GM12878 (cell line): ENCODE data around the gene MAMLD1.

Experiments
- EZH2 ChIP-seq: IDR thresholded peaks from 2 replicates; pipeline ENCODE4 v1.6.1; 2012; ENCODE audit warnings: low read depth, mild to moderate bottlenecking, control low read depth, inconsistent platforms, low read length, borderline replicate concordance; ENCODE audit not compliant: control insufficient read depth
- NFYA ChIP-seq: IDR thresholded peaks from 2 replicates; pipeline ENCODE4 v1.6.1; 2011; ENCODE audit warnings: low read depth, mild to moderate bottlenecking, low read length, improper control_type of control experiment, borderline replicate concordance
- NR2F1 ChIP-seq: fragments of 450-650 bp; conservative IDR thresholded peaks from 2 replicates; pipeline ENCODE4 v1.6.1; 2017; ENCODE audit warnings: mild to moderate bottlenecking
- POLR2AphosphoS5 ChIP-seq: IDR thresholded peaks from 2 replicates; pipeline ENCODE4 v1.6.1; 2011; ENCODE audit warnings: mild to moderate bottlenecking, low read length, inconsistent platforms
- ZNF24 ChIP-seq: fragments of 450-650 bp; IDR thresholded peaks from 2 replicates; pipeline ENCODE4 v1.6.1; 2017; ENCODE audit warnings: antibody characterized with exemption, mild to moderate bottlenecking
- ZZZ3 ChIP-seq: IDR thresholded peaks from 2 replicates; pipeline ENCODE4 v1.6.1; 2011; ENCODE audit warnings: low read depth; ENCODE audit not compliant: control insufficient read depth, insufficient read length
- TF ChIP-seq, protein P1 (sequence below), 3 experiments: IDR thresholded peaks in 2 of 3; conservative IDR thresholded peaks in 1 of 3; 2 replicates each; pipeline ENCODE4 v1.5.1; 2011; ENCODE audit warnings: low read depth in 3 of 3, low read length in 3 of 3, mild to moderate bottlenecking in 3 of 3, control low read depth in 2 of 3, moderate library complexity in 2 of 3, inconsistent platforms in 1 of 3, mixed read lengths in 1 of 3; ENCODE audit not compliant: control insufficient read depth in 2 of 3, insufficient read depth in 1 of 3; ENCODE audit errors: extremely low read depth in 1 of 3
- TF ChIP-seq, protein P2 (sequence below): IDR thresholded peaks from 2 replicates; pipeline ENCODE4 v1.6.1; 2012; ENCODE audit warnings: low read length, inconsistent platforms
- TF ChIP-seq, protein P3 (sequence below): IDR thresholded peaks from 2 replicates; pipeline ENCODE4 v1.6.1; 2012; ENCODE audit warnings: low read depth, low read length, improper control_type of control experiment

DNA sequence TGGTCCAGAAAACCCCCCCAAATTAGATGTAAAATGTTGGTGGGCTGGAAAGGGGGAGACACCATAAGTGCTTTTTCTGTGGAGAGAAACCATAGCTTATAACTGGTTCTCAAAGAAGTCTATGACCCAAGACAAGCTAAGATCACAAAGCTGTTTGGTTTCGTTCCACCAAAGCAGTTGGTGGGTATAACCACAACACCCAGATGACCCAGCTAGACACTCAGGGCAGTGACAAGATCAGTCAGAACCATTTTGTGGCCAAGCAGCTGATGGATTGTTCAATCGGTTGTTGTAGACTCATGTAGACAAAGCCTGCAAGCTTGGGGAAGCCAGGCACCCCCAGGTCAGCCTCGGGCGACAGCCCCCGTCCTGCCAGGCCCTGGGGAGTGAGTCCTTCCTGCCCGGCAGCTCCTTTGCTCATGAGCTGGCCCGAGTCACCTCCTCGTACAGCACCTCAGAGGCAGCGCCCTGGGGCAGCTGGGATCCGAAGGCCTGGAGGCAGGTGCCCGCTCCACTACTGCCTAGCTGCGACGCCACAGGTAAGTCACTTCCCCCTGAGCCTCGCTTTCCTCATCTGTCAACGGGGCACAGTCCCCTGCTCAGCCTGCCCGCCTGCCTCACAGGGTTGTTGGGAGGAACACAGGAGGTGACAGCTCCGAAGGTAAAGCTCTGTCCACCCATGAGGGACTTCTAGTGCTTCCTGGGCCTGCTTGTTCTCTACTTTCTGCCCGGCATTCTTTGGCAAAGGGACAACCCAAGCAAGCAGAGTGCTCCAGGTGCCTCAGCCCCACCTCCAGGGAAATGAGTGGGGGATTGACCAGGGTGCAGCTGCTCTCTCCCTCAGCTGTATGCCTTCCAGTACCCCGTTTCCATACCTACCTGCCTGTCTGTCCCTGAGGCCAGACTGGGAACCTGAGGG is 140.1 kb downstream of the MAMLD1 start:
- no peak for TF ChIP-seq NR2F1
- TF ChIP-seq ZZZ3, result no peak
- TF ChIP-seq NFYA, result no peak
- TF ChIP-seq, protein P1, sequence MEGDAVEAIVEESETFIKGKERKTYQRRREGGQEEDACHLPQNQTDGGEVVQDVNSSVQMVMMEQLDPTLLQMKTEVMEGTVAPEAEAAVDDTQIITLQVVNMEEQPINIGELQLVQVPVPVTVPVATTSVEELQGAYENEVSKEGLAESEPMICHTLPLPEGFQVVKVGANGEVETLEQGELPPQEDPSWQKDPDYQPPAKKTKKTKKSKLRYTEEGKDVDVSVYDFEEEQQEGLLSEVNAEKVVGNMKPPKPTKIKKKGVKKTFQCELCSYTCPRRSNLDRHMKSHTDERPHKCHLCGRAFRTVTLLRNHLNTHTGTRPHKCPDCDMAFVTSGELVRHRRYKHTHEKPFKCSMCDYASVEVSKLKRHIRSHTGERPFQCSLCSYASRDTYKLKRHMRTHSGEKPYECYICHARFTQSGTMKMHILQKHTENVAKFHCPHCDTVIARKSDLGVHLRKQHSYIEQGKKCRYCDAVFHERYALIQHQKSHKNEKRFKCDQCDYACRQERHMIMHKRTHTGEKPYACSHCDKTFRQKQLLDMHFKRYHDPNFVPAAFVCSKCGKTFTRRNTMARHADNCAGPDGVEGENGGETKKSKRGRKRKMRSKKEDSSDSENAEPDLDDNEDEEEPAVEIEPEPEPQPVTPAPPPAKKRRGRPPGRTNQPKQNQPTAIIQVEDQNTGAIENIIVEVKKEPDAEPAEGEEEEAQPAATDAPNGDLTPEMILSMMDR (IDR thresholded peaks at IDR 0.05 in 2 of 3, conservative IDR thresholded peaks at IDR 0.05 in 1 of 3; ENCODE audit: control insufficient read depth in 2 of 3, extremely low read depth in 1 of 3, insufficient read depth in 1 of 3, low read depth in 3 of 3, low read length in 3 of 3), result no peak
- TF ChIP-seq EZH2, result no peak
- no peak for TF ChIP-seq ZNF24
- TF ChIP-seq POLR2AphosphoS5, result no peak
- TF ChIP-seq, protein P2, sequence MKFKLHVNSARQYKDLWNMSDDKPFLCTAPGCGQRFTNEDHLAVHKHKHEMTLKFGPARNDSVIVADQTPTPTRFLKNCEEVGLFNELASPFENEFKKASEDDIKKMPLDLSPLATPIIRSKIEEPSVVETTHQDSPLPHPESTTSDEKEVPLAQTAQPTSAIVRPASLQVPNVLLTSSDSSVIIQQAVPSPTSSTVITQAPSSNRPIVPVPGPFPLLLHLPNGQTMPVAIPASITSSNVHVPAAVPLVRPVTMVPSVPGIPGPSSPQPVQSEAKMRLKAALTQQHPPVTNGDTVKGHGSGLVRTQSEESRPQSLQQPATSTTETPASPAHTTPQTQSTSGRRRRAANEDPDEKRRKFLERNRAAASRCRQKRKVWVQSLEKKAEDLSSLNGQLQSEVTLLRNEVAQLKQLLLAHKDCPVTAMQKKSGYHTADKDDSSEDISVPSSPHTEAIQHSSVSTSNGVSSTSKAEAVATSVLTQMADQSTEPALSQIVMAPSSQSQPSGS, result no peak
- TF ChIP-seq, protein P3, sequence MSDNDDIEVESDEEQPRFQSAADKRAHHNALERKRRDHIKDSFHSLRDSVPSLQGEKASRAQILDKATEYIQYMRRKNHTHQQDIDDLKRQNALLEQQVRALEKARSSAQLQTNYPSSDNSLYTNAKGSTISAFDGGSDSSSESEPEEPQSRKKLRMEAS, result no peak
